Stimulated activated CD4-positive, alpha-beta T cell treated with anti-CD3 and anti-CD28 coated beads, Interleukin-1b, Interleukin-23, amount 100 ng/mL, for 24 hours (primary cell): ENCODE measurements around the gene MAPK12.

Experiments
- DNase-seq, 4 experiments: peaks; one replicate each; pipeline ENCODE4 v3.0.0-alpha.2; 2020; ENCODE audit warnings: low read depth in 4 of 4, low spot score in 1 of 4

The MAPK12 gene

GRCh38 chr22:50299785-50300619 lies 38.5 kb upstream of the MAPK12 start:
- no peak for DNase-seq

- DNase-seq, result no peak
These were observed 37.7 kb upstream of the MAPK12 start for GRCh38 chr22:50298937-50299784.

GRCh38 chr22:50298266-50298637 lies 36.8 kb upstream of the MAPK12 start:
- DNase-seq, result no peak

- DNase-seq, result no peak
These were observed 36.2 kb upstream of the MAPK12 start for GRCh38 chr22:50297510-50298265.

- no peak for DNase-seq
These were observed 35.4 kb upstream of the MAPK12 start for GRCh38 chr22:50296658-50297490.

- DNase-seq, result no peak
These were observed 32.8 kb upstream of the MAPK12 start for GRCh38 chr22:50294319-50294656.

- DNase-seq, result no peak
These were observed 32.2 kb upstream of the MAPK12 start for GRCh38 chr22:50293441-50294318.

- DNase-seq, result no peak
These were observed 31.4 kb upstream of the MAPK12 start for GRCh38 chr22:50292643-50293440.

GRCh38 chr22:50289942-50290630 lies 28.6 kb upstream of the MAPK12 start:
- no peak for DNase-seq

- DNase-seq, result no peak
These were observed 27.9 kb upstream of the MAPK12 start for GRCh38 chr22:50289151-50289941.

- no peak for DNase-seq
These were observed 26.2 kb upstream of the MAPK12 start for GRCh38 chr22:50287731-50288130.

- DNase-seq, result no peak
These were observed 25.3 kb upstream of the MAPK12 start for GRCh38 chr22:50286701-50287318.

- DNase-seq, result no peak
These were observed 24.8 kb upstream of the MAPK12 start for GRCh38 chr22:50286275-50286674.

GRCh38 chr22:50285568-50286229 lies 24.2 kb upstream of the MAPK12 start:
- no peak for DNase-seq

GRCh38 chr22:50284479-50284878 lies 23.0 kb upstream of the MAPK12 start:
- no peak for DNase-seq

- no peak for DNase-seq
These were observed 22.3 kb upstream of the MAPK12 start for GRCh38 chr22:50283821-50284220.
